H9 (cell line): ENCODE data around the gene IL12RB1. TPM values are rescaled to one million over a fixed set of nuclear protein-coding genes. Genes with fewer than 3 reads are reported as not detected.
A peak's percentile ranks its signal among the peaks of the same experiment; 100 is the strongest.

Experiments used
- DNase-seq: peaks from one replicate; pipeline ENCODE4 v3.0.0-alpha.2; 2017
- H2AFZ ChIP-seq: one replicate; pipeline ENCODE4 v1.6.1; 2013; ENCODE audit warnings: mild to moderate bottlenecking, low read length, control low read depth, moderate library complexity
- H2AK5ac ChIP-seq: 2 replicates; pipeline ENCODE4 v1.6.1; 2013; ENCODE audit warnings: low read length, control low read depth, mixed read lengths; ENCODE audit not compliant: insufficient read length
- H2BK120ac ChIP-seq: one replicate; pipeline ENCODE4 v1.6.1; 2013; ENCODE audit warnings: low read depth, mild to moderate bottlenecking, low read length, control low read depth, inconsistent platforms; ENCODE audit not compliant: poor library complexity, severe bottlenecking
- H2BK12ac ChIP-seq: 2 replicates; pipeline ENCODE4 v1.6.1; 2013; ENCODE audit warnings: low read length, control low read depth, mixed read lengths, low read depth; ENCODE audit not compliant: insufficient read length
- H2BK15ac ChIP-seq: 2 replicates; pipeline ENCODE4 v1.6.1; 2013; ENCODE audit warnings: low read depth, low read length, control low read depth
- H2BK20ac ChIP-seq: one replicate; pipeline ENCODE4 v1.6.1; 2013; ENCODE audit warnings: low read depth, mild to moderate bottlenecking, low read length, control low read depth, inconsistent platforms; ENCODE audit not compliant: poor library complexity, severe bottlenecking
- H2BK5ac ChIP-seq: 2 replicates; pipeline ENCODE4 v1.6.1; 2013; ENCODE audit warnings: low read length, control low read depth, mixed read lengths; ENCODE audit not compliant: insufficient read length
- H3K14ac ChIP-seq: 2 replicates; pipeline ENCODE4 v1.6.1; 2013; ENCODE audit warnings: low read length, control low read depth; ENCODE audit not compliant: insufficient read depth
- H3K18ac ChIP-seq: 2 replicates; pipeline ENCODE4 v1.6.1; 2013; ENCODE audit warnings: low read depth, mild to moderate bottlenecking, mixed read lengths, low read length, control low read depth; ENCODE audit not compliant: insufficient read length
- H3K23ac ChIP-seq: 2 replicates; pipeline ENCODE4 v1.6.1; 2013; ENCODE audit warnings: low read length, control low read depth, mixed read lengths, low read depth; ENCODE audit not compliant: insufficient read length
- H3K23me2 ChIP-seq: 2 replicates; pipeline ENCODE4 v1.6.1; 2013; ENCODE audit warnings: low read depth, mild to moderate bottlenecking, mixed read lengths, low read length, control low read depth; ENCODE audit not compliant: insufficient read length, poor library complexity, severe bottlenecking
- H3K27ac ChIP-seq: 2 replicates; pipeline ENCODE4 v1.5.1; 2013; ENCODE audit warnings: low read length, control low read depth, mixed read lengths, low read depth; ENCODE audit not compliant: insufficient read length
- H3K27me3 ChIP-seq: 2 replicates; pipeline ENCODE4 v1.6.1; 2013; ENCODE audit warnings: low read length, control low read depth, inconsistent platforms; ENCODE audit not compliant: insufficient read depth
- H3K4ac ChIP-seq: 2 replicates; pipeline ENCODE4 v1.6.1; 2013; ENCODE audit warnings: low read depth, mild to moderate bottlenecking, control low read depth, inconsistent platforms, low read length, moderate library complexity
- H3K4me1 ChIP-seq: 2 replicates; pipeline ENCODE4 v1.6.1; 2013; ENCODE audit warnings: low read length, control low read depth, inconsistent platforms; ENCODE audit not compliant: insufficient read depth
- H3K4me2 ChIP-seq: 2 replicates; pipeline ENCODE4 v1.6.1; 2013; ENCODE audit warnings: low read length, control low read depth, mixed read lengths; ENCODE audit not compliant: insufficient read length, insufficient read depth
- H3K56ac ChIP-seq: 2 replicates; pipeline ENCODE4 v1.6.1; 2013; ENCODE audit warnings: low read depth, mild to moderate bottlenecking, mixed read lengths, low read length, control low read depth; ENCODE audit not compliant: insufficient read length
- H3K79me1 ChIP-seq: 2 replicates; pipeline ENCODE4 v1.6.1; 2013; ENCODE audit warnings: low read depth, mild to moderate bottlenecking, moderate library complexity, low read length, control low read depth, inconsistent platforms; ENCODE audit not compliant: insufficient read depth, poor library complexity, severe bottlenecking
- H3K79me2 ChIP-seq: 2 replicates; pipeline ENCODE4 v1.6.1; 2013; ENCODE audit warnings: low read length, control low read depth, inconsistent platforms; ENCODE audit not compliant: insufficient read depth
- H3K9ac ChIP-seq: 2 replicates; pipeline ENCODE4 v1.6.1; 2013; ENCODE audit warnings: low read length, control low read depth, mixed read lengths; ENCODE audit not compliant: insufficient read length; ENCODE audit errors: extremely low read depth
- H3K9me3 ChIP-seq: one replicate; pipeline ENCODE4 v1.6.1; 2013; ENCODE audit warnings: low read depth, low read length, inconsistent platforms; ENCODE audit not compliant: control insufficient read depth
- H3T11ph ChIP-seq: one replicate; pipeline ENCODE4 v1.6.1; 2013; ENCODE audit warnings: mild to moderate bottlenecking, low read length, control low read depth, inconsistent platforms
- H4K20me1 ChIP-seq: one replicate; pipeline ENCODE4 v1.6.1; 2013; ENCODE audit not compliant: control insufficient read depth, insufficient read length, insufficient read depth
- H4K5ac ChIP-seq: 2 replicates; pipeline ENCODE4 v1.6.1; 2013; ENCODE audit warnings: low read depth, mild to moderate bottlenecking, mixed read lengths, low read length, control low read depth; ENCODE audit not compliant: insufficient read length
- H4K8ac ChIP-seq: replicated peaks from 2 replicates; pipeline ENCODE4 v1.6.1; 2013; ENCODE audit warnings: low read length, control low read depth, mixed read lengths, low read depth; ENCODE audit not compliant: insufficient read length
- H4K91ac ChIP-seq: 2 replicates; pipeline ENCODE4 v1.6.1; 2013; ENCODE audit warnings: low read depth, mild to moderate bottlenecking, moderate library complexity, mixed read lengths, low read length, control low read depth; ENCODE audit not compliant: insufficient read length
- H3K27ac Mint-ChIP-seq, 3 experiments: 2 replicates in 2 of 3; 3 replicates in 1 of 3; pipeline ENCODE4 v1.8.0; 2020 to 2021; ENCODE audit warnings: mixed read lengths in 3 of 3, mild to moderate bottlenecking in 1 of 3, moderate library complexity in 1 of 3
- H3K27me3 Mint-ChIP-seq: 2 replicates; pipeline ENCODE4 v1.8.0; 2021; ENCODE audit warnings: low read depth, mild to moderate bottlenecking, moderate library complexity, mixed read lengths
- H3K36me3 Mint-ChIP-seq, 3 experiments: 2 replicates in 2 of 3; 3 replicates in 1 of 3; pipeline ENCODE4 v1.8.0; 2020 to 2021; ENCODE audit warnings: low read depth in 3 of 3, mixed read lengths in 3 of 3; ENCODE audit not compliant: insufficient read depth in 1 of 3
- H3K4me1 Mint-ChIP-seq, 2 experiments: 2 replicates each; pipeline ENCODE4 v1.8.0; 2020; ENCODE audit warnings: mixed read lengths in 2 of 2
- H3K4me3 Mint-ChIP-seq, 2 experiments: 2 replicates in 1 of 2; 3 replicates in 1 of 2; pipeline ENCODE4 v1.8.0; 2020 to 2021; ENCODE audit warnings: mild to moderate bottlenecking in 2 of 2, mixed read lengths in 2 of 2, moderate library complexity in 1 of 2
- H3K9me3 Mint-ChIP-seq, 2 experiments: 2 replicates in 1 of 2; 3 replicates in 1 of 2; pipeline ENCODE4 v1.8.0; 2020; ENCODE audit warnings: mild to moderate bottlenecking in 2 of 2, mixed read lengths in 2 of 2, moderate library complexity in 1 of 2
- CTCF ChIP-seq: fragments of 200-600 bp; sonication (generic); conservative IDR thresholded peaks from 3 replicates; pipeline ENCODE4 v1.8.0; 2021; ENCODE audit warnings: antibody characterized with exemption, mild to moderate bottlenecking
- WGBS: extraction: QIAGEN DNeasy Blood & Tissue Kit; methylation state at CpG from one replicate; pipeline ENCODE4 v1.1.7; 2013; ENCODE audit warnings: missing lambda C conversion rate, low lambda C conversion rate, mixed read lengths; ENCODE audit not compliant: insufficient read length; ENCODE audit errors: extremely low coverage; 5-methylcytosine and 5-hydroxymethylcytosine counted together
- total RNA-seq: library from RNA; stranded (reverse); gene quantifications from 2 replicates; pipeline ENCODE4 v1.2.1, GENCODE V29; 2021

The IL12RB1 gene
- total RNA-seq, 1 experiment from 2014 or later, result not detected

- TF ChIP-seq CTCF, result no peak
- Histone ChIP-seq H3K4me1 (no peaks in the 10 kb centered on the region), H4K5ac (no peak overlapping the region), H4K8ac (no peak overlapping the region), H2BK20ac (no peak overlapping the region), H3K4ac (no peak overlapping the region), H2AK5ac (no peak overlapping the region), H2AFZ (no peak overlapping the region), H2BK15ac (no peak overlapping the region), H3K23me2 (peaks cover 12% of the 10 kb centered on the region), H3K27me3 (no peaks in the 10 kb centered on the region; the same call in 1 of the 2 replicates), H3K79me2 (no peaks in the 10 kb centered on the region), H3K79me1 (no peaks in the 10 kb centered on the region), H3K56ac (no peak overlapping the region), H3K27ac (no peak overlapping the region), H3K9ac (no peak overlapping the region), H3K18ac (no peak overlapping the region), H3T11ph (no peak overlapping the region), H2BK5ac (no peak overlapping the region), H3K9me3 (no peaks in the 10 kb centered on the region), H2BK120ac (no peak overlapping the region), H4K20me1 (no peaks in the 10 kb centered on the region), H3K4me2 (peak overlapping the region; percentile 51), H3K14ac (no peak overlapping the region), H2BK12ac (no peak overlapping the region), H3K23ac (no peak overlapping the region), H4K91ac (no peak overlapping the region)
- H3K9me3 Mint-ChIP-seq, result no peaks in the 10 kb centered on the region
- H3K4me3 Mint-ChIP-seq, result peak overlapping the region; percentile 65 to 82
- no peak for DNase-seq
- H3K27ac Mint-ChIP-seq, result no peak overlapping the region
- peaks cover 22% of the 10 kb centered on the region for H3K27me3 Mint-ChIP-seq
- H3K36me3 Mint-ChIP-seq, result no peaks in the 10 kb centered on the region; a peak in 1 of 7 replicates
- peaks cover 12 to 20% of the 10 kb centered on the region in 2 experiments for H3K4me1 Mint-ChIP-seq
- WGBS, result no CpG with 5 or more reads among the region's 22 CpGs
Observed at GRCh38 chr19:18110609-18111232, 24.0 kb upstream of the IL12RB1 start.
